Measurements from ENCODE around the gene MAPK13. TPM values are rescaled to one million over a fixed set of nuclear protein-coding genes. Genes with fewer than 3 reads are reported as not detected.
"Not testable (repeated sequence)": the region's sequence is repeated elsewhere in the genome, so short reads cannot be mapped to it uniquely, and the experiment has no call there.

Gene MAPK13
- total RNA-seq, 1 donor from 2014 or later: 34.7 TPM

DNA sequence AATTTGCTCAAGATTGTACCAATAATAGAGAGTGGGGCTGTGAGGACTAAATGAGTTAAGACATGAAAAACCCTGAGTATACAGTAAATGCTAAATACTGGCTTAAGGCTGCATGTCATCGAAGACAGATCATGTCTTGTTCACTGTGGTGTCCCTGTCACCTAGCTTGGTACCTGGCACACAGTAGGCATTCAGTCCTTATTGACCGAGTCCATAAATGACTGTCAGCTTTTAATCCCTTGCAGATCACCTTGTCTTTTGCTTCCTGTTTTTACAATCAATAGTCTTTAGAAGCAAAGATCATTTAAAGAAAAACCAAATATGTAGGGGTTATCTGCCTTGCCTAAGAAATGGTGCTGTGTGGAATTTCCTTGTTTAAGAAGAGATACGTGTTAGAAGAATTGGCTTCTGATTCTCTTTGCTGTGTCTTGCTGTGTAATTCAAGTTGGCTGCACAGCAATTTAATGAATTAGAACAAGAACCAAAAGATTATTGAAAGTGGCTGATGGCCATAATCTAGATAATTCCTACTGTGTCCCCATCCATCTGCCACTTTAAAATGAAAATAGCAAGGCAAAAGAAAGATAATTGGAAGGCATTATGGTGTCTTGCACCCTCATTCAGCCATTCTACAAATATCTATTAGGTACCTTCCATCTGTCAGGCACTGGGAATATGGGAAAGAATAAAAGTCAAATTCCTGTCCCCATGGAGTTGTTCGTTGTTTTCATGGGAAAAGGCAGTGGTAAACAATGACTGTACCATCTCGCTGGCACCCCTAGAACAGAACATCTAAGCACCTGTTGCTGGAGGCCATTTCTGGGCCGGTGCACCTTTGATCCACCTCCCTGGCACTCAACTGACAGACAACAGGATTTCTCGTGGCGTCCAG is 12.4 kb upstream of the MAPK13 start:
- intact Hi-C loops (cut with micrococcal nuclease): loop anchor here (1.0 kb wide), 1 partner anchor 91 kb away; the partner anchor contains the start of gene MAPK14
- DNase-seq (ENCODE audit: low spot score): no peak
- peaks cover 21% of the 10 kb centered on the region for H3K36me3 Mint-ChIP-seq (ENCODE audit: low read depth)
- H3K27ac Mint-ChIP-seq: peak overlapping the region; percentile 97
- H3K4me1 Mint-ChIP-seq (ENCODE audit: low read depth): peaks cover 80% of the 10 kb centered on the region
- no peaks in the 10 kb centered on the region for H3K9me3 Mint-ChIP-seq
- H3K4me3 Mint-ChIP-seq (ENCODE audit: low read depth): no peak overlapping the region
- H3K27me3 Mint-ChIP-seq (ENCODE audit: low read depth): no peaks in the 10 kb centered on the region

GRCh38 chr6:36118550-36119107 is 11.7 kb upstream of the MAPK13 start:
- H3K36me3 Mint-ChIP-seq (ENCODE audit: low read depth): peaks cover 20% of the 10 kb centered on the region
- H3K27me3 Mint-ChIP-seq (ENCODE audit: low read depth): no peaks in the 10 kb centered on the region
- H3K4me3 Mint-ChIP-seq (ENCODE audit: low read depth): no peak overlapping the region

GRCh38 chr6:36119209-36119608 is 11.1 kb upstream of the MAPK13 start:
- Mint-ChIP-seq H3K27ac (peak overlapping the region; percentile 97), H3K36me3 (ENCODE audit: low read depth) (peaks cover 20% of the 10 kb centered on the region), H3K4me1 (ENCODE audit: low read depth) (peaks cover 78% of the 10 kb centered on the region), H3K9me3 (no peaks in the 10 kb centered on the region), H3K27me3 (ENCODE audit: low read depth) (no peaks in the 10 kb centered on the region), H3K4me3 (ENCODE audit: low read depth) (no peak overlapping the region)
- intact Hi-C loops (cut with micrococcal nuclease): no loop called here
- no peak for DNase-seq (ENCODE audit: low spot score)

More at GRCh38 chr6:36118550-36119107, 11.7 kb upstream of the MAPK13 start:
- intact Hi-C loops (cut with micrococcal nuclease): loop anchor here (1.0 kb wide), 1 partner anchor 91 kb away; the partner anchor contains the start of gene MAPK14
- Mint-ChIP-seq H3K27ac (peak overlapping the region; percentile 97), H3K4me1 (ENCODE audit: low read depth) (peaks cover 81% of the 10 kb centered on the region), H3K9me3 (no peaks in the 10 kb centered on the region)
- DNase-seq (ENCODE audit: low spot score): peak; percentile 72

- peak overlapping the region; percentile 97 for H3K27ac Mint-ChIP-seq
- H3K36me3 Mint-ChIP-seq (ENCODE audit: low read depth): peaks cover 20% of the 10 kb centered on the region
- H3K27me3 Mint-ChIP-seq (ENCODE audit: low read depth): no peaks in the 10 kb centered on the region
- H3K4me1 Mint-ChIP-seq (ENCODE audit: low read depth): peaks cover 72% of the 10 kb centered on the region
- DNase-seq (ENCODE audit: low spot score): no peak
- H3K9me3 Mint-ChIP-seq: no peaks in the 10 kb centered on the region
- peak overlapping the region; percentile 75 for H3K4me3 Mint-ChIP-seq (ENCODE audit: low read depth)
- intact Hi-C loops (cut with micrococcal nuclease): loop anchor here (2.0 to 5.0 kb wide), 4 partner anchors 77 to 242 kb away; partner anchors contain the start of gene BRPF3
These were observed 10.3 kb upstream of the MAPK13 start for GRCh38 chr6:36120018-36120417.

DNA sequence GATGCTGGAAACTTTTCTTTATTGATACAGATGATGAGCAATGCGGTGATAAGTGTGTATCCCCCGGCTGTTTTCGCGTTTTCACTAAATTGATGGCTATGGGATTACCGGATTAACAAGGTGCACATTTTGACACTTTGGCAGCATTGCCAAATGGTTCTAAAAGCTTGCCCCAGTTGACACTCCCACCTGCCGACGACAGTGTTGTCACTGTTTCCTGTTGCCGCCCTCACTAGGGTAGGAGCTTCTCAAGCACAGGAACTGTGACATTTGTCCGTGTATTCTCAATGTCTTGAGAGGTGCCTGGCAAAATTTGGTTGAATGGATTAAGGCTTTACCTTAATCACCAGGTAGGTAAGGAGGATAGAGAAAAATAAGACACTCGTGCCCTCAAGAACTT is 9.8 kb upstream of the MAPK13 start:
- Mint-ChIP-seq H3K27ac (peak overlapping the region; percentile 97), H3K4me1 (ENCODE audit: low read depth) (peaks cover 67% of the 10 kb centered on the region), H3K27me3 (ENCODE audit: low read depth) (no peaks in the 10 kb centered on the region), H3K36me3 (ENCODE audit: low read depth) (peaks cover 20% of the 10 kb centered on the region), H3K4me3 (ENCODE audit: low read depth) (peak overlapping the region; percentile 75), H3K9me3 (no peaks in the 10 kb centered on the region)
- peak; percentile 75 for DNase-seq (ENCODE audit: low spot score)
- intact Hi-C loops (cut with micrococcal nuclease): loop anchor here (2.0 to 5.0 kb wide), 4 partner anchors 76 to 242 kb away; partner anchors contain the start of gene BRPF3

DNA sequence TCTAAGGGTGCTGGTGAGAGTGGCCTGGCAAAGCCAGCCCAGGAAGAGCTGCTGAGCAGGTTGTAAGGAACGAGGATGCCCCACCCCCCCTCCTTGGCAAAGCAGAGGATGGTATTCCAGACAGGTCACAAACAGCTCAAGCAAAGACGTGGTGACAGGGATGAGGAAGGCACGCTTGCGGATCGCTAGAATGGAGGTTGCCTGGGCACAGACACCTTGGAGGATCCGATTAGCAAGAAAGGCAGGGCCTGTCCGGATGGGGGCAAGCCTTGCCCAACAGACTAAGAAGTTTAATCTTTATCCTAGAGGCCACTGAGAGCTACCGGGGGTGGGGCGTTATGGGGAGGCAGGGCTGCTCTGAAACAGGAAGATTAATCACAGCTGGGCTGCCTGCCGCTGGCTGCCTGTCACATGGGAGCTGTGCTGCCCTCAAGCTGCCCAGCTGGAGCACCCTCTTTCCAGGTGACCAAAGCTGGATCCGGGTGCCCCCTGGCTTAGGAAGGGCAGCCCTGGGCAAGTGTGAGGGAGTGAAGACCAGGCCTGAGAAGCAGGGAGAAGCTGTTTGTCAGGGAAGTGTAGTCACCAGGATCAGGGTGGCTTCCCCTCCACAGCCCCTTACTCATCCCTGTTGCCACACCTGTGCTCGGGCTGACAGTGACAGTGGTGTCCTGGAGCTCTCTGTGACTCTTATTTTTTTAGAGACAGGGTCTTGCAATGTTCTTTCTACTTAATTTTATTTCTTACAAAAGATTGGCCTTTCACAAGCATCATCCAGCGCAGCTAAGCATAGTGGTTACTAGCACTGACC is 9.1 kb upstream of the MAPK13 start:
- no peaks in the 10 kb centered on the region for H3K27me3 Mint-ChIP-seq (ENCODE audit: low read depth)

DNA sequence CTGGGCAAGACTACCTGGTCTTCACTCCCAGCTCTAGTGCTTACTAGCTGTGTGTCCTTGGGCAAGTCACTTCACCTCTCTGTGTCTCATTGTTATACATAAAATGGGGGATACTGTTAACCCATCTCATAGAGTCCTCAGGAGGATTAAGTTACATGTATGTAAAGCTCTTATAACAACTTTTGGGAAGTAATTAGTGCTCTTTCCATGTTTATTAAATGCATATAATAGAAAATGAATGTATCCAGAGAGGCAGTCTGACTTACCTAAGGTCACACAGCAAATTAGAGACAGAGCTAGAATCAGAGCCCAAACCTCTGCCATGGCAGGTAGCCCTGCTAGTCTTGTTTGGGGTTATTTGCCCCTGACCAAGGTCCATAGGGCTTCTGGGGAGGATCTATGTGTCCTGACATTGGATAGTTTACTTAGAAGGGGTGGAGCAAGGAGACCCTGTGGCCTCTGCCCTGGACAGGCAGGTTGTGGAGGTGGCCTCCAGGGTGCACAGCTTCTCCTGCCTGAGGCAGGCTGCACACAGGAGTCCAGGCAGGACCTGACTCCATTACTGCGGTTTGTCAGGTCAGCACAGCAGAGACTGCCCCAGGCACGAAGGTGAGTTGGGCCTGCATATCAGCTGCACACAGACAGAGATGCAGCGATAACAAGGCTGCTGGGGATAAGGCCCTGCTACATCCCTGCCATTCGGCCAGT is 8.4 kb upstream of the MAPK13 start:
- intact Hi-C loops (cut with micrococcal nuclease): loop anchor here (1.0 to 5.0 kb wide), 5 partner anchors 9 to 240 kb away; partner anchors contain the start of gene BRPF3
- no peak for DNase-seq (ENCODE audit: low spot score)
- Mint-ChIP-seq H3K27ac (peak overlapping the region; percentile 97), H3K27me3 (ENCODE audit: low read depth) (no peaks in the 10 kb centered on the region), H3K9me3 (no peaks in the 10 kb centered on the region), H3K4me3 (ENCODE audit: low read depth) (no peak overlapping the region), H3K36me3 (ENCODE audit: low read depth) (peaks cover 12% of the 10 kb centered on the region), H3K4me1 (ENCODE audit: low read depth) (peaks cover 71% of the 10 kb centered on the region)

More for the DNA sequence above, 9.1 kb upstream of the MAPK13 start:
- intact Hi-C loops (cut with micrococcal nuclease): loop anchor here (1.0 to 5.0 kb wide), 5 partner anchors 10 to 241 kb away; partner anchors contain the start of gene BRPF3
- H3K4me3 Mint-ChIP-seq (ENCODE audit: low read depth): peak overlapping the region; percentile 75
- H3K9me3 Mint-ChIP-seq: no peaks in the 10 kb centered on the region
- H3K36me3 Mint-ChIP-seq (ENCODE audit: low read depth): peaks cover 17% of the 10 kb centered on the region
- peaks cover 68% of the 10 kb centered on the region for H3K4me1 Mint-ChIP-seq (ENCODE audit: low read depth)
- H3K27ac Mint-ChIP-seq: peak overlapping the region; percentile 97
- peak; percentile 58 for DNase-seq (ENCODE audit: low spot score)

DNA sequence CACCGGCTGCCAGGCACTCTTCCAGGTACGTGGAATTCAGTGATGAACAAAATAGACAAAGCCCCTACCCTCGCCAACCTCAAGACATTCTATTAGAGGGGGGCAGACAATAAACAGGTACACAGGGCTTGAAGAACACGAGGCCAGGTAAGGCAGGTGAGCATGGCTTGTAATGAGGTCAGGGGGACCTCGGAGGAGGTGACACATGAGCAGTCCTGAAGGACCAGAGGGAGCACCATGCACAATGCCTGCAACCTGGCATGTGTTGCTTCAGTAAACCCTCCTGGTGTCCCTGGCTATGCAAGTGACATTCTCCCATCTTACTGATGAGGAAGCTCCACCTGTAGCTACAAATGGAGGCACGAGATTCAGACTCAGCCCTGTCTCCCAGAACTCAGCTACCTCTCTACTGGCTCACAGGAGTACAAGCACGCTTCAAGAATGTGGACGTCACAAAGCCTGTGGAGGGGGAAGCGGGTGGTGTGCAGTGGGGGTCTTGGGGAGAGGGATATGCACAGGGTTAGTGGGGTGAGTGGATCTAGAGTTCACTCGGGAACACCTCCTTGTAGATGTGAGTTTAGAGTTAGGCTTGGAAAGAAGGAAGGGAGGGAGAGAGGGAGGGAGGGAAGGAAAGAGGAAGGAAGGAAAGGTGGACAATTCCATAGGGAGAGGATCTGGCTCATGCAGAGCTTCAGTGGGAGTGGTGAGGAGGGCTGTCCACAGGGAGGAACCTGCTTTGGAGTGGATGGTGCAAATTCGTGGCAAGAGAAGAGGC is 7.6 kb upstream of the MAPK13 start:
- intact Hi-C loops (cut with micrococcal nuclease): loop anchor here (5.0 kb wide), 3 partner anchors 120 to 240 kb away; no protein-coding TSS in a partner anchor
- DNase-seq (ENCODE audit: low spot score): no peak
- no peaks in the 10 kb centered on the region for H3K27me3 Mint-ChIP-seq (ENCODE audit: low read depth)
- H3K4me3 Mint-ChIP-seq (ENCODE audit: low read depth): no peak overlapping the region
- H3K9me3 Mint-ChIP-seq: no peaks in the 10 kb centered on the region
- no peak overlapping the region for H3K27ac Mint-ChIP-seq
- peaks cover 6% of the 10 kb centered on the region for H3K36me3 Mint-ChIP-seq (ENCODE audit: low read depth)
- peaks cover 67% of the 10 kb centered on the region for H3K4me1 Mint-ChIP-seq (ENCODE audit: low read depth)

- DNase-seq (ENCODE audit: low spot score): peak; percentile 86
- H3K4me1 Mint-ChIP-seq (ENCODE audit: low read depth): peaks cover 58% of the 10 kb centered on the region
- H3K4me3 Mint-ChIP-seq (ENCODE audit: low read depth): no peak overlapping the region
- no peaks in the 10 kb centered on the region for H3K9me3 Mint-ChIP-seq
- H3K36me3 Mint-ChIP-seq (ENCODE audit: low read depth): peaks cover 6% of the 10 kb centered on the region
- H3K27me3 Mint-ChIP-seq (ENCODE audit: low read depth): no peaks in the 10 kb centered on the region
- H3K27ac Mint-ChIP-seq: peak overlapping the region; percentile 36
- intact Hi-C loops (cut with micrococcal nuclease): loop anchor here (5.0 kb wide), 3 partner anchors 119 to 239 kb away; no protein-coding TSS in a partner anchor
These were observed 6.8 kb upstream of the MAPK13 start for GRCh38 chr6:36123270-36124139.

DNA sequence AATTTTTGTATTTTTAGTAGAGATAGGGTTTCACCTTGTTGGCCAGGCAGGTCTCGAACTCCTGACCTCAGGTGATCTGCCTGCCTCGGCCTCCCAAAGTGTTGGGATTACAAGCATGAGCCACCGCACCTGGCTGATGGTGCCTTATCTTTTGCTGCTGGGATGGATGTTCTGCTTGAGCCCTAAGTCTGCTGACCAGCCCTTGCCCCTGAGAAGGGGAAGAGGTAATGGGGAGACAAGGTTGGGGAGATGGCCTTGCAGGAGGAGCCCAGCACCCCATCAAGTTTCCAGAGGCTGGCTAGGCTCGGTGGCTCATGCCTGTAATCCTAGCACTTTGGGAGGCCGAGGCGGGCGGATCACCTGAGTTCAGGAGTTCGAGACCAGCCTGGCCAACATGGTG is 6.0 kb upstream of the MAPK13 start:
- not testable (repeated sequence) for H3K27me3 Mint-ChIP-seq (ENCODE audit: low read depth); H3K36me3 Mint-ChIP-seq (ENCODE audit: low read depth); H3K4me3 Mint-ChIP-seq (ENCODE audit: low read depth); H3K9me3 Mint-ChIP-seq; DNase-seq (ENCODE audit: low spot score); H3K27ac Mint-ChIP-seq
- intact Hi-C loops (cut with micrococcal nuclease): loop anchor here (5.0 kb wide), 3 partner anchors 118 to 238 kb away; no protein-coding TSS in a partner anchor
- peaks cover 50% of the 10 kb centered on the region for H3K4me1 Mint-ChIP-seq (ENCODE audit: low read depth)
